WTC11 (cell line): ENCODE results near the gene MACROD2. TPM values are rescaled to one million over a fixed set of nuclear protein-coding genes. Genes with fewer than 3 reads are reported as not detected.
"Not testable (repeated sequence)": the region's sequence is repeated elsewhere in the genome, so short reads cannot be mapped to it uniquely, and the experiment has no call there.

ENCODE experiments used
- ATAC-seq: fragments of 200-7000 bp; cut with Tn5 transposase; 2 replicates; pipeline ENCODE4 v1.10.0; 2021; ENCODE audit warnings: mild to moderate bottlenecking, moderate library complexity
- CTCF ChIA-PET: fragments of 300-600 bp; sonication (Branson Sonifier 250); formaldehyde crosslinking; loops from one replicate; lab custom pipeline; 2021; ENCODE audit warnings: antibody characterized with exemption; lab: Charles Lee
- POLR2A ChIA-PET: fragments of 350-600 bp; sonication (Branson Sonifier 250); formaldehyde crosslinking; loops from one replicate; lab custom pipeline; 2021; ENCODE audit warnings: antibody characterized with exemption; lab: Charles Lee
- DNase-seq: peaks from one replicate; pipeline ENCODE4 v3.0.0; 2021; ENCODE audit warnings: low spot score
- H3K27ac Mint-ChIP-seq: 2 replicates; pipeline ENCODE4 v1.8.0; 2021; ENCODE audit warnings: mixed read lengths
- H3K27me3 Mint-ChIP-seq: 2 replicates; pipeline ENCODE4 v1.8.0; 2021; ENCODE audit warnings: low read depth, mild to moderate bottlenecking, moderate library complexity, mixed read lengths
- H3K36me3 Mint-ChIP-seq: 2 replicates; pipeline ENCODE4 v1.8.0; 2021; ENCODE audit warnings: mixed read lengths
- H3K4me1 Mint-ChIP-seq: 2 replicates; pipeline ENCODE4 v1.8.0; 2022; ENCODE audit warnings: mixed read lengths
- H3K4me3 Mint-ChIP-seq: 2 replicates; pipeline ENCODE4 v1.8.0; 2021; ENCODE audit warnings: mild to moderate bottlenecking, moderate library complexity, mixed read lengths
- H3K9me3 Mint-ChIP-seq: 2 replicates; pipeline ENCODE4 v1.8.0; 2021; ENCODE audit warnings: mixed read lengths
- ATF3 ChIP-seq: sonication (generic); formaldehyde crosslinking; conservative IDR thresholded peaks from 2 replicates; pipeline ENCODE4 v1.8.1; 2022; ENCODE audit warnings: mild to moderate bottlenecking, missing genetic modification reagents
- CTCF ChIP-seq: fragments of 200-600 bp; IDR thresholded peaks from 2 replicates; pipeline ENCODE4 v1.8.0; 2022; ENCODE audit warnings: antibody characterized with exemption
- E2F1 ChIP-seq: sonication (generic); formaldehyde crosslinking; IDR thresholded peaks from 2 replicates; pipeline ENCODE4 v1.8.0; 2022; ENCODE audit warnings: mild to moderate bottlenecking, missing genetic modification reagents
- ERG ChIP-seq: fragments of 250-450 bp; sonication (Bioruptor Pico); IDR thresholded peaks from 2 replicates; pipeline ENCODE4 v1.8.0; 2021; ENCODE audit warnings: mild to moderate bottlenecking
- ETV6 ChIP-seq: sonication (generic); formaldehyde crosslinking; IDR thresholded peaks from 2 replicates; pipeline ENCODE4 v1.8.1; 2022; ENCODE audit warnings: mild to moderate bottlenecking, missing genetic modification reagents
- FOXP1 ChIP-seq: sonication (generic); formaldehyde crosslinking; IDR thresholded peaks from 2 replicates; pipeline ENCODE4 v1.8.0; 2022; ENCODE audit warnings: missing genetic modification reagents, mild to moderate bottlenecking, moderate library complexity, borderline replicate concordance
- HMGXB4 ChIP-seq: sonication (generic); formaldehyde crosslinking; IDR thresholded peaks from 2 replicates; pipeline ENCODE4 v1.8.1; 2023; ENCODE audit warnings: mild to moderate bottlenecking, moderate library complexity, missing genetic modification reagents
- KAT7 ChIP-seq: sonication (generic); formaldehyde crosslinking; IDR thresholded peaks from 2 replicates; pipeline ENCODE4 v1.8.1; 2023; ENCODE audit warnings: missing genetic modification reagents, mild to moderate bottlenecking, borderline replicate concordance
- NR2C2 ChIP-seq: sonication (generic); formaldehyde crosslinking; IDR thresholded peaks from 2 replicates; pipeline ENCODE4 v1.8.0; 2022; ENCODE audit warnings: mild to moderate bottlenecking, missing genetic modification reagents
- SMAD4 ChIP-seq: sonication (generic); formaldehyde crosslinking; IDR thresholded peaks from 2 replicates; pipeline ENCODE4 v1.8.0; 2022; ENCODE audit warnings: mild to moderate bottlenecking, missing genetic modification reagents
- TCF7 ChIP-seq: sonication (generic); formaldehyde crosslinking; IDR thresholded peaks from 2 replicates; pipeline ENCODE4 v1.8.0; 2022; ENCODE audit warnings: mild to moderate bottlenecking, low read depth, missing genetic modification reagents, moderate library complexity
- TP53 ChIP-seq: sonication (generic); formaldehyde crosslinking; IDR thresholded peaks from 2 replicates; pipeline ENCODE4 v1.8.1; 2023; ENCODE audit warnings: mild to moderate bottlenecking, missing genetic modification reagents
- USF1 ChIP-seq: sonication (generic); formaldehyde crosslinking; IDR thresholded peaks from 2 replicates; pipeline ENCODE4 v1.8.0; 2022; ENCODE audit warnings: mild to moderate bottlenecking, missing genetic modification reagents
- USF2 ChIP-seq: sonication (generic); formaldehyde crosslinking; IDR thresholded peaks from 2 replicates; pipeline ENCODE4 v1.8.1; 2023; ENCODE audit warnings: mild to moderate bottlenecking, missing genetic modification reagents, moderate library complexity
- ZBTB43 ChIP-seq: sonication (generic); formaldehyde crosslinking; IDR thresholded peaks from 2 replicates; pipeline ENCODE4 v1.8.1; 2023; ENCODE audit warnings: mild to moderate bottlenecking, missing genetic modification reagents
- ZNF138 ChIP-seq: sonication (generic); formaldehyde crosslinking; conservative IDR thresholded peaks from 2 replicates; pipeline ENCODE4 v1.8.1; 2022; ENCODE audit warnings: mild to moderate bottlenecking, moderate library complexity, missing genetic modification reagents
- ZNF219 ChIP-seq: sonication (generic); formaldehyde crosslinking; IDR thresholded peaks from 2 replicates; pipeline ENCODE4 v1.8.0; 2023; ENCODE audit warnings: missing genetic modification reagents, mild to moderate bottlenecking, borderline replicate concordance
- ZNF416 ChIP-seq: fragments of 250-450 bp; sonication (Bioruptor Pico); IDR thresholded peaks from 2 replicates; pipeline ENCODE4 v1.9.0; 2021; ENCODE audit warnings: mild to moderate bottlenecking, inconsistent platforms
- ZNF423 ChIP-seq: fragments of 250-450 bp; sonication (Bioruptor Pico); IDR thresholded peaks from 2 replicates; pipeline ENCODE4 v2.1.2; 2022; ENCODE audit warnings: mild to moderate bottlenecking, moderate library complexity
- ZNF532 ChIP-seq: fragments of 250-450 bp; sonication (Bioruptor Pico); IDR thresholded peaks from 2 replicates; pipeline ENCODE4 v1.9.0; 2021; ENCODE audit warnings: mild to moderate bottlenecking, borderline replicate concordance
- total RNA-seq: library from RNA; stranded (reverse); gene quantifications from 3 replicates; pipeline ENCODE4 v1.2.3, GENCODE V29; 2021

MACROD2 gene
- total RNA-seq, 1 experiment from 2014 or later, result 4.1 TPM

- DNase-seq, POLR2A ChIA-PET, H3K4me3 Mint-ChIP-seq, H3K27ac Mint-ChIP-seq, H3K36me3 Mint-ChIP-seq, ATAC-seq: not testable (repeated sequence)
- Mint-ChIP-seq H3K4me1 (peaks cover 17% of the 10 kb centered on the region), H3K9me3 (peaks cover 10% of the 10 kb centered on the region), H3K27me3 (peaks cover 17% of the 10 kb centered on the region)
- CTCF ChIA-PET, result interaction anchor here (1.9 kb wide), 1 partner anchor 39 kb away, joined by 9 read pairs; no protein-coding TSS in a partner anchor
Measured at GRCh38 chr20:13991955-13992354, 3.4 kb upstream of the MACROD2 start.

- ChIA-PET POLR2A (no interaction called here), CTCF (interaction anchor here (0.8 to 3.2 kb wide), 6 partner anchors 29 to 224 kb away, joined by 3 to 22 read pairs (median 6); no protein-coding TSS in a partner anchor)
- DNase-seq (peak; percentile 56), ATAC-seq (peak; percentile 8)
- Mint-ChIP-seq H3K36me3 (no peaks in the 10 kb centered on the region), H3K27me3 (peaks cover 17% of the 10 kb centered on the region), H3K4me3 (peak overlapping the region; percentile 90), H3K4me1 (peaks cover 13% of the 10 kb centered on the region), H3K27ac (no peak overlapping the region), H3K9me3 (peaks cover 10% of the 10 kb centered on the region)
- no peak for TF ChIP-seq SMAD4 (CRISPR knock-in tag)
- no peak for TF ChIP-seq ZNF219
- 0 out of 2 replicates have a peak, but pooled peaks have one; percentile 28 for TF ChIP-seq TP53
- TF ChIP-seq ATF3 (CRISPR knock-in tag), result no peak
- TF ChIP-seq ZBTB43 (CRISPR knock-in tag), result no peak
- no peak for TF ChIP-seq ETV6 (CRISPR knock-in tag)
- TF ChIP-seq USF2, result 0 out of 2 replicates have a peak, but pooled peaks have one; percentile 6
- no peak for TF ChIP-seq TCF7 (CRISPR knock-in tag)
- no peak for TF ChIP-seq ZNF532 (CRISPR knock-in tag)
- no peak for TF ChIP-seq ERG
- no peak for TF ChIP-seq USF1
- TF ChIP-seq ZNF423, result peak; percentile 55
- no peak for TF ChIP-seq E2F1 (CRISPR knock-in tag)
- peak; percentile 58; the same call in 1 of the 2 replicates for TF ChIP-seq HMGXB4 (CRISPR knock-in tag)
- TF ChIP-seq KAT7 (CRISPR knock-in tag), result no peak; the same call in 1 of the 2 replicates
- no peak for TF ChIP-seq NR2C2 (CRISPR knock-in tag)
- TF ChIP-seq CTCF, result no peak
- no peak for TF ChIP-seq ZNF416 (CRISPR knock-in tag)
- no peak for TF ChIP-seq ZNF138 (CRISPR knock-in tag)
- TF ChIP-seq FOXP1, result 0 out of 2 replicates have a peak, but pooled peaks have one; percentile 2
Measured at GRCh38 chr20:13995841-13996240, 525 bp downstream of the MACROD2 start.
